ENCODE measurements around the gene PER1. TPM values are rescaled to one million over a fixed set of nuclear protein-coding genes. Genes with fewer than 3 reads are reported as not detected.

PER1 gene
- total and polyA plus RNA-seq, 9 of the 15 experiments (the other 6 are each of a cell fraction or from before 2014, with no cell fraction given) = 0.13 to 26.0 (median 3.4) TPM

DNA sequence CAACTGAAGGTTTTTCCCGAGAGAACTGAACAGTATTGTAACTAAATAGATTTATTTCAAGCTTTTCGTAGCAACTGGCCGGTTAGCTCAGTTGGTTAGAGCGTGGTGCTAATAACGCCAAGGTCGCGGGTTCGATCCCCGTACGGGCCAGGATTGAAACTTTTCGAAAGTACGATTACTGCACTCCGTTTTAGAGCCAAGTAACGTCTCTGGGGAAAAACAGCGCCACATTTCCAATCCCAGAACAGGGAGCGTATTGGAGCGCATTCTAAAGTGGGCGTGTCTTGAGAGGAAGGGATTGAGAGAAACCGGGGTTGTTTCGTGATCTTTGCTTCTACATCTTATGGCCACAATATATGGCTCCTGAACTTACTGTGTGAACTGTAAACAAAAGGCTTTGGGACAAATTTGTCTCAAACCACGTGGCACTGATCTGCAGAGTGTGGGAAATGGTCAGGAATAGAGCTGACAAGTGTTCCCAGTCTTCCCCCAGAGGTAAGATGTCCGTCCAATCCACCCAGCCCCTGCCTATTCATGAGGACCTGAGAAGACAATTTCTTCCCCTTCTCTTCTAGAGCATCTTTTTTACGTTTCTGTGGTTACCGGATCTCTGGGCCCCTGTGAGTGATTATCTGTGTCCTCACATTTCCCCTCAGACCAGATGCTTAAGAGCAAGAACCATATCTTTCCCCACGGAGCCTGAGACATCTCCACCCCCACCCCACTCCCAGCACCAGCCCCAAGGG is 35.5 kb upstream of the PER1 start:
- peaks cover 18% of the 10 kb centered on the region for H3K79me2 ChIP-seq (ENCODE audit: control insufficient read depth, insufficient read depth, low read length)
- peak overlapping the region; percentile 95 for H3K27ac ChIP-seq (ENCODE audit: extremely low read depth, low read depth, low read length)
- under 1% methylated on average over 23 of the region's 25 CpGs for WGBS (ENCODE audit: insufficient coverage, low coverage, missing lambda C conversion rate)
- ChIA-PET CTCF (ENCODE audit: low intra/inter-chr PET ratio) (interaction anchor here (0.6 kb wide), 1 partner anchor 51 kb away, joined by 3 read pairs; no protein-coding TSS in a partner anchor), POLR2A (interaction anchor here (1.6 to 2.9 kb wide), 4 partner anchors 14 to 68 kb away, joined by 4 to 27 read pairs (median 9); no protein-coding TSS in a partner anchor)
- no peaks in the 10 kb centered on the region for H3K9me3 ChIP-seq (replicated peaks; ENCODE audit: control insufficient read depth, insufficient read depth, low read depth, low read length)
- peak overlapping the region; percentile 81 to 93 for H3K9ac ChIP-seq (ENCODE audit: insufficient read depth in 1 of 2, low read depth in 2 of 2, low read length in 2 of 2)
- H4K20me1 ChIP-seq (replicated peaks; ENCODE audit: control insufficient read depth, insufficient read depth, low read length) = peaks cover 10% of the 10 kb centered on the region
- peak; percentile 98 for FAIRE-seq
- no peaks in the 10 kb centered on the region for H3K36me3 ChIP-seq (ENCODE audit: control insufficient read depth, insufficient read depth, low read length)
- H3K27me3 ChIP-seq (ENCODE audit: control insufficient read depth in 2 of 2, insufficient read depth in 2 of 2, low read length in 2 of 2) = no peaks in the 10 kb centered on the region
- intact Hi-C loops (cut with micrococcal nuclease) (loop anchor here (1.0 to 10.0 kb wide), 5 partner anchors 34 to 117 kb away; no protein-coding TSS in a partner anchor), in situ Hi-C loops (cut with MboI) (no loop called here)
- H3K4me2 ChIP-seq (ENCODE audit: insufficient read depth, low read length) = peak overlapping the region; percentile 100
- H3K4me3 ChIP-seq = peak overlapping the region; percentile 94
- H3K9me1 ChIP-seq (ENCODE audit: control insufficient read depth, insufficient read depth, low read length) = no peaks in the 10 kb centered on the region
- H2AFZ ChIP-seq (ENCODE audit: low read depth, low read length) = peak overlapping the region; percentile 68
- peaks cover 30 to 33% of the 10 kb centered on the region in 2 experiments for H3K4me1 ChIP-seq (replicated peaks in 1 of 2; ENCODE audit: control insufficient read depth in 2 of 2, insufficient read depth in 2 of 2, low read length in 2 of 2)
- peak; percentile 35 to 95 (median 56) for DNase-seq (ENCODE audit: extremely low read depth in 1 of 4, low spot score in 3 of 4)
- ATAC-seq = peak; percentile 69
- TSS peak; percentile 100 for BruUV-seq (replicated peaks)
- TF ChIP-seq, protein P1, sequence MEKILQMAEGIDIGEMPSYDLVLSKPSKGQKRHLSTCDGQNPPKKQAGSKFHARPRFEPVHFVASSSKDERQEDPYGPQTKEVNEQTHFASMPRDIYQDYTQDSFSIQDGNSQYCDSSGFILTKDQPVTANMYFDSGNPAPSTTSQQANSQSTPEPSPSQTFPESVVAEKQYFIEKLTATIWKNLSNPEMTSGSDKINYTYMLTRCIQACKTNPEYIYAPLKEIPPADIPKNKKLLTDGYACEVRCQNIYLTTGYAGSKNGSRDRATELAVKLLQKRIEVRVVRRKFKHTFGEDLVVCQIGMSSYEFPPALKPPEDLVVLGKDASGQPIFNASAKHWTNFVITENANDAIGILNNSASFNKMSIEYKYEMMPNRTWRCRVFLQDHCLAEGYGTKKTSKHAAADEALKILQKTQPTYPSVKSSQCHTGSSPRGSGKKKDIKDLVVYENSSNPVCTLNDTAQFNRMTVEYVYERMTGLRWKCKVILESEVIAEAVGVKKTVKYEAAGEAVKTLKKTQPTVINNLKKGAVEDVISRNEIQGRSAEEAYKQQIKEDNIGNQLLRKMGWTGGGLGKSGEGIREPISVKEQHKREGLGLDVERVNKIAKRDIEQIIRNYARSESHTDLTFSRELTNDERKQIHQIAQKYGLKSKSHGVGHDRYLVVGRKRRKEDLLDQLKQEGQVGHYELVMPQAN (IDR thresholded peaks at IDR 0.05; ENCODE audit: borderline replicate concordance) = no peak; the same call in 1 of the 2 replicates
- peak; percentile 0; the same call in 1 of the 2 replicates for TF ChIP-seq GABPA (tag; conservative IDR thresholded peaks at IDR 0.05; ENCODE audit: low read depth)
- peak; percentile 55; the same call in 1 of the 2 replicates for TF ChIP-seq RB1 (IDR thresholded peaks at IDR 0.05; ENCODE audit: low read depth)
- TF ChIP-seq ZNF76 (CRISPR knock-in tag; IDR thresholded peaks at IDR 0.05; ENCODE audit: borderline replicate concordance) = no peak
- no peak for TF ChIP-seq ZZZ3 (IDR thresholded peaks at IDR 0.05)
- TF ChIP-seq, protein P2, sequence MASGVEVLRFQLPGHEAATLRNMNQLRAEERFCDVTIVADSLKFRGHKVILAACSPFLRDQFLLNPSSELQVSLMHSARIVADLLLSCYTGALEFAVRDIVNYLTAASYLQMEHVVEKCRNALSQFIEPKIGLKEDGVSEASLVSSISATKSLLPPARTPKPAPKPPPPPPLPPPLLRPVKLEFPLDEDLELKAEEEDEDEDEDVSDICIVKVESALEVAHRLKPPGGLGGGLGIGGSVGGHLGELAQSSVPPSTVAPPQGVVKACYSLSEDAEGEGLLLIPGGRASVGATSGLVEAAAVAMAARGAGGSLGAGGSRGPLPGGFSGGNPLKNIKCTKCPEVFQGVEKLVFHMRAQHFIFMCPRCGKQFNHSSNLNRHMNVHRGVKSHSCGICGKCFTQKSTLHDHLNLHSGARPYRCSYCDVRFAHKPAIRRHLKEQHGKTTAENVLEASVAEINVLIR (CRISPR knock-in tag; IDR thresholded peaks at IDR 0.05) = no peak
- no peak for TF ChIP-seq HDGF (IDR thresholded peaks at IDR 0.05)
- peak; percentile 94; the same call in 1 of the 2 replicates for TF ChIP-seq KLF13 (tag; IDR thresholded peaks at IDR 0.05; ENCODE audit: borderline replicate concordance, low read depth)
- peak; percentile 95 for TF ChIP-seq KDM5B (IDR thresholded peaks at IDR 0.05; ENCODE audit: insufficient replicate concordance, low read depth, low read length)
- peak; percentile 71 for TF ChIP-seq ZNF764 (CRISPR knock-in tag; IDR thresholded peaks at IDR 0.05; ENCODE audit: low read depth)
- TF ChIP-seq MED1 (CRISPR knock-in tag; IDR thresholded peaks at IDR 0.05; ENCODE audit: borderline replicate concordance) = no peak
- no peak for TF ChIP-seq ZNF347 (CRISPR knock-in tag; IDR thresholded peaks at IDR 0.05; ENCODE audit: low read depth)
- TF ChIP-seq NUFIP1 (IDR thresholded peaks at IDR 0.05; ENCODE audit: partially characterized antibody) = no peak
- TF ChIP-seq ERF (CRISPR knock-in tag; IDR thresholded peaks at IDR 0.05) = no peak
- no peak for TF ChIP-seq ZNF311 (CRISPR knock-in tag; IDR thresholded peaks at IDR 0.05)
- peak; percentile 90 for TF ChIP-seq HNRNPLL (IDR thresholded peaks at IDR 0.05; ENCODE audit: low read depth, low read length, poor library complexity, severe bottlenecking)
- TF ChIP-seq MAFF (IDR thresholded peaks at IDR 0.05; ENCODE audit: low read length) = no peak
- TF ChIP-seq POLR2H (tag; IDR thresholded peaks at IDR 0.05; ENCODE audit: low read depth) = peak; percentile 100

Data from K562 (cell line).